Measurements from ENCODE around the gene TXK. TPM values are rescaled to one million over a fixed set of nuclear protein-coding genes. Genes with fewer than 3 reads are reported as not detected.

Gene TXK
- total RNA-seq, 1 donor from 2014 or later: 4.4 TPM

DNA sequence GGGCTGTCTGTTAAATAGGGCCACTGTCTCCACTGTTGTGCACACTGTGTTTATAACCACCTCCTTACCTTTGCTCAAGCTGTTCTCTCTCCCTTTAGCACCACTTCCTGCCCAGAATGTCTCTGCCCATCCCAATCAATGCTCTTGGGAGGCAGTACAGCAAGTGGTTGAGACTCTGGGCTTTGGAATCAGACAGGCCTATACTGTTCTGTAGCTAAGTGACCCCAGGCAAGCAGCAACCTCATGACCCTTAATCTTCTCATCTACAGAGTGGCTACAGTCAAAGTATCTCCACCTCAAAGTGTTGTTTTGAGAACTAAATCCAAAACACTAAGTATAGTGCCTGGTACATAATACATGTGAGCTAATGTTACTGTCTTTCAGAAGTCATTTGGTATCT is 3.8 kb upstream of the TXK start:
- Histone ChIP-seq H3K27ac (no peak overlapping the region), H3K36me3 (peaks cover 19% of the 10 kb centered on the region), H3K9me3 (no peaks in the 10 kb centered on the region), H3K4me3 (no peak overlapping the region), H3K4me1 (peaks cover 6% of the 10 kb centered on the region), H3K27me3 (no peaks in the 10 kb centered on the region)
- ATAC-seq (no peak), DNase-seq (no peak)
- intact Hi-C loops (cut with DNase I): no loop called here
- TF ChIP-seq, protein P1, sequence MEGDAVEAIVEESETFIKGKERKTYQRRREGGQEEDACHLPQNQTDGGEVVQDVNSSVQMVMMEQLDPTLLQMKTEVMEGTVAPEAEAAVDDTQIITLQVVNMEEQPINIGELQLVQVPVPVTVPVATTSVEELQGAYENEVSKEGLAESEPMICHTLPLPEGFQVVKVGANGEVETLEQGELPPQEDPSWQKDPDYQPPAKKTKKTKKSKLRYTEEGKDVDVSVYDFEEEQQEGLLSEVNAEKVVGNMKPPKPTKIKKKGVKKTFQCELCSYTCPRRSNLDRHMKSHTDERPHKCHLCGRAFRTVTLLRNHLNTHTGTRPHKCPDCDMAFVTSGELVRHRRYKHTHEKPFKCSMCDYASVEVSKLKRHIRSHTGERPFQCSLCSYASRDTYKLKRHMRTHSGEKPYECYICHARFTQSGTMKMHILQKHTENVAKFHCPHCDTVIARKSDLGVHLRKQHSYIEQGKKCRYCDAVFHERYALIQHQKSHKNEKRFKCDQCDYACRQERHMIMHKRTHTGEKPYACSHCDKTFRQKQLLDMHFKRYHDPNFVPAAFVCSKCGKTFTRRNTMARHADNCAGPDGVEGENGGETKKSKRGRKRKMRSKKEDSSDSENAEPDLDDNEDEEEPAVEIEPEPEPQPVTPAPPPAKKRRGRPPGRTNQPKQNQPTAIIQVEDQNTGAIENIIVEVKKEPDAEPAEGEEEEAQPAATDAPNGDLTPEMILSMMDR (IDR thresholded peaks at IDR 0.05): no peak

DNA sequence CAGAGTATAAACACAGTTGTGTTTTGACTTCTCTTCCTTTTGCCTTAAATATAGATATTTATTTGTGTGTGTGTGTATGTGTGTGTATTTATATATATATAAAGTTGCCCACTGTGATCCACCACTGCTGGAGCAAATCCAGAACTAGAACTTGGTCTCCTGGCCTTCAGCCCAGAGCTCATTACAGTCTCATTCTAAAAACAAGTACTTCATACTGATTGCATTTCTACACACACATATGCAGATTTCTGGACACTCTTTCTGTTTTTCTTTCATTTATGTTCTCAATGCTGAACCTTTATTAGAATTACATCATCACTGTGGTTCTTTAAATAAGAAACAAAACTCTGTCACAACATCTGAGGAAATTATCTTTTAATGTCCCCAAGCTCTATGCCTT is 381 bp downstream of the TXK start:
- no peaks in the 10 kb centered on the region for H3K27me3 ChIP-seq
- no peaks in the 10 kb centered on the region for H3K9me3 ChIP-seq
- intact Hi-C loops (cut with DNase I): no loop called here
- TF ChIP-seq, protein P1 (IDR thresholded peaks at IDR 0.05): no peak
- H3K4me1 ChIP-seq: peaks cover 14% of the 10 kb centered on the region
- H3K4me3 ChIP-seq: no peak overlapping the region
- DNase-seq (no peak), ATAC-seq (no peak)
- H3K36me3 ChIP-seq: peaks cover 19% of the 10 kb centered on the region
- H3K27ac ChIP-seq: no peak overlapping the region

DNA sequence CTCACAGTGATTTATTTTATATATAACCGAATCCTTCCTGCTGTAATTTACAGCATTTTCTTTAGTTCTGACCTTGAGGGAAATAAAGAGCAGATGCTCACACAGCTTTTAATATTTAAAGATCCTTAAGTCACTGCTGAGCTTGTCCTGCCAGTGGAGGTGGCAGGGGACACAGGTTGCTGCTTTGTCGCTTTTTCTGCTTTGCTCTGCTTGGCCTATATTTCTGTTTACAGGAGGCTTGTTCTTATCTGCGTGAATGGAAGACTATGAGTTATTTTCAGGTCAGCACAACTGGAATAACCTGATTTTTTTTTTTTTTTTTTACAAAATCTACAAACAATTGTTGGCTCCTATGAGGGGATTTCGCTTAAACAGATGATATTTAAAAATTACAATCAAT is 2.3 kb downstream of the TXK start:
- no peak for DNase-seq
- Histone ChIP-seq H3K9me3 (no peaks in the 10 kb centered on the region), H3K4me1 (peaks cover 29% of the 10 kb centered on the region), H3K27me3 (no peaks in the 10 kb centered on the region), H3K27ac (no peak overlapping the region), H3K36me3 (peaks cover 13% of the 10 kb centered on the region), H3K4me3 (no peak overlapping the region)
- no peak for ATAC-seq
- TF ChIP-seq, protein P1 (IDR thresholded peaks at IDR 0.05): no peak
- intact Hi-C loops (cut with DNase I): no loop called here

DNA sequence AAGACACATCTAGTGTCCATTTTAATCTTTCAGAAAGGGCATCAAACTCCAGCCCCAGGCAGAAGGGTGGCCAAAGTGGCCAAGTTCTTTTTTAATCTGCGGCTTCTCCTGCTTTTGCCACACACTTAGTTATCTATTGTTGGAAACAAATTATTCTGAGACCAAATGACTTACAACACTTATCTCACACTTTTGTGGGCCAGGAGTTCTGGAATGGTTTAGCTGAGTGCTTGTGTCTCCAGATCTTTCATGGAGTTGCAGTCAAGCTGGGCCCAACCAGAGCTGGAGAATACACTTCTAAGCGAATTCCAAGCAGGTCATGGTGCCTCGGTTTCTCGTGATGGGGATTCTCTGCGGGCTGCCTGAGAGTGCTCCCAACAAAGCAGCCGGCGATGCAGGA is 4.0 kb downstream of the TXK start:
- intact Hi-C loops (cut with DNase I): no loop called here
- no peaks in the 10 kb centered on the region for H3K27me3 ChIP-seq
- DNase-seq (no peak), ATAC-seq (no peak)
- no peak overlapping the region for H3K27ac ChIP-seq
- no peaks in the 10 kb centered on the region for H3K9me3 ChIP-seq
- peaks cover 29% of the 10 kb centered on the region for H3K4me1 ChIP-seq
- H3K36me3 ChIP-seq: peaks cover 3% of the 10 kb centered on the region
- no peak overlapping the region for H3K4me3 ChIP-seq
- TF ChIP-seq, protein P1 (IDR thresholded peaks at IDR 0.05): no peak

DNA sequence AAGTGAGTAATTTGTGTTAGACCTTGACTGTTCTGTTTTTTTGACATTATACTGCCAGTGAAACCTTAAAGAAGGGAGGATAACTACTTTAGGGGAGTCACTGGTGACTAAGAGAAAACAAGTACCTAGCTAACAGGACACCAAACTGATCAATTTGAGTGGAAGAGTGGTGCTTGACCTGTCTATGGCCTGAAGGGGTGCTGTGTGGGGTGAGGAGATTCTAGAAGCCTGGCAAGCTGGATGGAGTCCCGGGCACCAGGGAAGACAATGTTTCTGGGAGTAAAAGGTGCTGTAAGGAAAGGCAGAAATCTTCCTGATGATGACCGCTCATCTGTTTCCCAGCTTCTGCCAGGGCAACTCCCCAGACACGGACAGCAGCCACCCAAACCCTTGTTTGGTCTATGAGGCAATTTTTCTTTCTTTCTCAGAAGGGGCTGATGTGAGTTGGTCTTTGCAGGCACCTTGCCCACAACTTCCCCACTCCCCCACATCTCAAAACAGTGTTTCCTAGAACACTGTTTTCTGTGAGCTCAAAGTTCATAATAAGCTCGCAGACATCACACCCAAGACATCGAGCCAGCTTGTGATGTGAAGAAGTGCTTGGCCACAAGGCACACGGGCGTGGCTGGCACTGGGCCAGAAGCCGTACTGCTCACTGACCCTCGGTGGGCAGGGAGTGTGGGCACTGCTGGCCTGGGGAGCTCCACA is 4.6 kb downstream of the TXK start:
- no peak overlapping the region for H3K4me3 ChIP-seq
- H3K4me1 ChIP-seq: peaks cover 29% of the 10 kb centered on the region
- H3K9me3 ChIP-seq: no peaks in the 10 kb centered on the region
- H3K36me3 ChIP-seq: peaks cover 1% of the 10 kb centered on the region
- H3K27ac ChIP-seq: peak overlapping the region; percentile 3
- no peak for DNase-seq
- intact Hi-C loops (cut with DNase I): no loop called here
- ATAC-seq: peak; percentile 7
- no peaks in the 10 kb centered on the region for H3K27me3 ChIP-seq
- TF ChIP-seq, protein P1 (IDR thresholded peaks at IDR 0.05): no peak
